BLaER1 treated with 17β-estradiol and CSF1 and Interleukin-3, amounts not matched to agents 10 nM and 100 nM (cell line): ENCODE measurements around the gene RPL5.

Source experiments
- H3K27ac ChIP-seq, 11 experiments: shearing (Covaris generic); formaldehyde crosslinking; 2 replicates each; pipeline ENCODE4 v1.8.1; 2022
- H3K27me3 ChIP-seq, 11 experiments: shearing (Covaris generic); formaldehyde crosslinking; 2 replicates each; pipeline ENCODE4 v1.8.1; 2022
- H3K36me3 ChIP-seq, 11 experiments: shearing (Covaris generic); formaldehyde crosslinking; 2 replicates each; pipeline ENCODE4 v1.8.1; 2022
- H3K4me1 ChIP-seq, 10 experiments: shearing (Covaris generic); formaldehyde crosslinking; 2 replicates each; pipeline ENCODE4 v1.8.1; 2022
- H3K4me2 ChIP-seq, 11 experiments: shearing (Covaris generic); formaldehyde crosslinking; 2 replicates each; pipeline ENCODE4 v1.8.1; 2022
- H3K4me3 ChIP-seq, 10 experiments: shearing (Covaris generic); formaldehyde crosslinking; 2 replicates each; pipeline ENCODE4 v1.8.1; 2022
- H3K9ac ChIP-seq, 11 experiments: shearing (Covaris generic); formaldehyde crosslinking; 2 replicates each; pipeline ENCODE4 v1.8.1; 2022
- H3K9me3 ChIP-seq, 11 experiments: shearing (Covaris generic); formaldehyde crosslinking; replicated peaks in 1 of 11; 2 replicates each; pipeline ENCODE4 v1.8.1; 2022
- H4K20me1 ChIP-seq, 11 experiments: shearing (Covaris generic); formaldehyde crosslinking; 2 replicates each; pipeline ENCODE4 v1.8.1; 2022
- Cebpa-rat ChIP-seq, 11 experiments: shearing (Covaris generic); IDR thresholded peaks; 2 replicates each; pipeline ENCODE4 v1.8.1; 2022

RPL5 gene

DNA sequence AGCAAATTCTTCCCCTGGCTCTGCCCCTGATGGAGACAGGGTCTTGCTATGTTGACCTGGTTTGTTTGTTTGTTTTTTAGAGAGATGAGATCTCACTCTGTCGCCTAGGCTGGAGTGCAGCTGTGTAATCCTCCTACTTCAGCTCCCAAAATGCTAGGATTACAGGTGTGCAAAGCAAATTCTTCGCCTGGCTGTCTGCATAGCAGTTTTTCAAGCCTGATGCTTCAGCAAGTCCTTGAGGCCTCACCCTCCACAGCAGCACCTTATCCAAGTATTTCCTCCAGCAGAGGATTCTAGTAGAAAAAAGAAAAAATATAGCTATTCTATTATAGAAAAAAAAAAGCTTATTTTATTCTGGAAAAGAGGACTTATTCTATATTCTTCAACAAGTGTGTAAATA, 15.1 kb upstream of the RPL5 start:
- no peak for TF ChIP-seq Cebpa-rat (IDR thresholded peaks at IDR 0.05)

DNA sequence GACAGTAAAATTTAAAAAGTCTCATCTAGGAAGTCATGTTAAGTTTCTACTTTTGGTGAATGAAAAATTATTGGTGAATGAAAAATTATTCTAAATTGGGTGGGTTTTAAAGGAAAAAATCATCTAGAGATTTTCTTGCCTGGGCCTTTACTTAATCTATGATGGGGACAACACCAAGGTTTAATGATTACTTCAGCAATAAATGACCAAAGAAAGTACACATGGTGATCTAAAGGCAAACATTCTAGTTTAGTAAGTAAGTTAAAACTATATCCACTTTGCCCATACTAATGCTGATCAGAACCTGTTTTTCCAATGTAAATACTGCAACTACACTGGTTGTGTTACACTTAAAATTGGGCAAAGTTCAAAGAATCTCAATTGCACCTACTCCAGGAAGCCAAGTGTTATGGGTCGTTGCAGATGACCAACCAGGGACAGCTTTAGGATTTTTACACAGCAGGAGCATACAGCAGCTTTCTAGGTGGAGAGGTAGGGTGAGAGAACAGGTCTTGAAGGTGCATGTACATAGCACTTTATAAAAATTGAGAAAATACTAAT, 14.6 kb upstream of the RPL5 start:
- TF ChIP-seq Cebpa-rat (IDR thresholded peaks at IDR 0.05) = no peak
- Histone ChIP-seq H3K4me1 (peaks cover 0 to 6% (median 0%) of the 10 kb centered on the region in 10 experiments; a peak in 2 of 20 replicates), H4K20me1 (no peaks in the 10 kb centered on the region), H3K9me3 (no peaks in the 10 kb centered on the region; a peak in 1 of 22 replicates), H3K36me3 (no peaks in the 10 kb centered on the region), H3K4me2 (no peak overlapping the region), H3K27me3 (no peaks in the 10 kb centered on the region), H3K27ac (no peak overlapping the region), H3K9ac (no peak overlapping the region), H3K4me3 (no peak overlapping the region)

More for the DNA sequence above, 15.1 kb upstream of the RPL5 start:
- no peak overlapping the region for H3K27ac ChIP-seq
- H3K9ac ChIP-seq = no peak overlapping the region
- no peaks in the 10 kb centered on the region for H4K20me1 ChIP-seq
- H3K4me3 ChIP-seq = no peak overlapping the region
- no peaks in the 10 kb centered on the region for H3K36me3 ChIP-seq
- H3K9me3 ChIP-seq = no peaks in the 10 kb centered on the region; a peak in 1 of 22 replicates
- no peak overlapping the region for H3K4me2 ChIP-seq
- peaks cover 0 to 6% (median 0%) of the 10 kb centered on the region in 10 experiments; a peak in 2 of 20 replicates for H3K4me1 ChIP-seq
- H3K27me3 ChIP-seq = no peaks in the 10 kb centered on the region

GRCh38 chr1:92817986-92818764, 13.7 kb upstream of the RPL5 start:
- Histone ChIP-seq H3K27me3 (no peaks in the 10 kb centered on the region), H4K20me1 (no peaks in the 10 kb centered on the region), H3K4me3 (no peak overlapping the region), H3K36me3 (no peaks in the 10 kb centered on the region), H3K9ac (no peak overlapping the region), H3K27ac (no peak overlapping the region), H3K4me2 (no peak overlapping the region), H3K9me3 (no peaks in the 10 kb centered on the region), H3K4me1 (peaks cover 0 to 13% (median 0%) of the 10 kb centered on the region in 10 experiments; a peak in 3 of 20 replicates)
- no peak for TF ChIP-seq Cebpa-rat (IDR thresholded peaks at IDR 0.05)

- Histone ChIP-seq H3K36me3 (no peaks in the 10 kb centered on the region), H3K4me3 (no peak overlapping the region), H3K27ac (no peak overlapping the region), H3K4me1 (peaks cover 0 to 13% (median 0%) of the 10 kb centered on the region in 10 experiments; a peak in 3 of 20 replicates), H3K9ac (no peak overlapping the region), H4K20me1 (no peaks in the 10 kb centered on the region), H3K27me3 (no peaks in the 10 kb centered on the region), H3K9me3 (no peaks in the 10 kb centered on the region), H3K4me2 (no peak overlapping the region)
- TF ChIP-seq Cebpa-rat (IDR thresholded peaks at IDR 0.05) = no peak
Measured at GRCh38 chr1:92820024-92820423, 11.8 kb upstream of the RPL5 start.

DNA sequence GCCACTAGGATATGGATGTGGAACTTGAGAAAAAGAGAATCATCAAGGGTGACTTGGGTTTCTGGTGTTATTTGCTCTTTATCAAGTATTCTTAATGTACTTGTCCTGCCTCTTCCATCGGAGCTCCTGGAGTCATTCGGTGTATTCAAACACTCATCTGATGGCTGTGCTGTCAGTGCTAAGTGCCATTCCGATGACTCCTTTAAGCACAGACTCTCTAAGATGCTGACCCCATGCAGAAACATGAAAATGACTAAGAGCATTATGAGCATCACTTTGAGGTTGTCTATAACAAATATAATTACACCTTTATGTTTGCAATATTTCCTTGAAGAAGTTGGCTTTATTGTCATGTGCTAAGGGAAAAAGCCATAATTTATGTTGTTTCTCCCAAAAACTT, 11.3 kb upstream of the RPL5 start:
- Histone ChIP-seq H3K27ac (no peak overlapping the region), H3K4me2 (no peak overlapping the region), H3K4me1 (peaks cover 0 to 13% (median 0%) of the 10 kb centered on the region in 10 experiments; a peak in 3 of 20 replicates), H3K9me3 (no peaks in the 10 kb centered on the region), H3K36me3 (no peaks in the 10 kb centered on the region), H4K20me1 (no peaks in the 10 kb centered on the region), H3K9ac (no peak overlapping the region), H3K27me3 (no peaks in the 10 kb centered on the region), H3K4me3 (no peak overlapping the region)
- TF ChIP-seq Cebpa-rat (IDR thresholded peaks at IDR 0.05) = no peak

DNA sequence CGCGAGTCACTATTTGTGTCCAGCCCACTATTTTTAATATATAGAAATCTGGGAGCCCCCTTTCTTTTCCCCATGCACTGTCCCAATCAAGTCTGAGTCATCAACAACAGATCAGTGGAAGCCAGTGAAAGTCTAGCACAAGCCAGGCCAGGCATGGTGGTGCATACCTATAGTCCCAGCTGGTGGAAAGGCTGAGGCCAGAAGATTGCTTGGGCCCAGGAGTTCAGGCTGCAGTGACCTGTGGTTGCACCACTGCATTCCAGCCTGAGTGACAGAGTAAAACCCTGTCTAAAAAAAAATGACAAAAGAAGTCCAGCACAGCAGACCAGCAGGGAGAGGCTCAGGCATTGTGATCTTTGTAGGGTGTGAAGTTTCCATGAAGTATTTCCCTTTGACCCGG, 9.0 kb upstream of the RPL5 start:
- no peak overlapping the region; a peak in 1 of 22 replicates for H3K9ac ChIP-seq
- H4K20me1 ChIP-seq = no peaks in the 10 kb centered on the region
- H3K4me1 ChIP-seq = peaks cover 0 to 7% (median 0%) of the 10 kb centered on the region in 10 experiments; a peak in 1 of 20 replicates
- H3K27me3 ChIP-seq = no peaks in the 10 kb centered on the region
- H3K27ac ChIP-seq = no peak overlapping the region
- H3K4me2 ChIP-seq = peak overlapping the region in 1 of 11 experiments; percentile 23; a peak in 1 of 22 replicates
- no peaks in the 10 kb centered on the region for H3K9me3 ChIP-seq
- no peak overlapping the region for H3K4me3 ChIP-seq
- no peaks in the 10 kb centered on the region for H3K36me3 ChIP-seq
- no peak for TF ChIP-seq Cebpa-rat (IDR thresholded peaks at IDR 0.05)

GRCh38 chr1:92826792-92827191, 5.0 kb upstream of the RPL5 start:
- Histone ChIP-seq H3K4me2 (no peak overlapping the region), H4K20me1 (no peaks in the 10 kb centered on the region), H3K9ac (no peak overlapping the region), H3K9me3 (no peaks in the 10 kb centered on the region), H3K4me3 (no peak overlapping the region), H3K4me1 (peaks cover 0 to 11% (median 2%) of the 10 kb centered on the region in 10 experiments; a peak in 3 of 20 replicates), H3K27ac (no peak overlapping the region), H3K27me3 (no peaks in the 10 kb centered on the region), H3K36me3 (no peaks in the 10 kb centered on the region)
- TF ChIP-seq Cebpa-rat (IDR thresholded peaks at IDR 0.05) = no peak

DNA sequence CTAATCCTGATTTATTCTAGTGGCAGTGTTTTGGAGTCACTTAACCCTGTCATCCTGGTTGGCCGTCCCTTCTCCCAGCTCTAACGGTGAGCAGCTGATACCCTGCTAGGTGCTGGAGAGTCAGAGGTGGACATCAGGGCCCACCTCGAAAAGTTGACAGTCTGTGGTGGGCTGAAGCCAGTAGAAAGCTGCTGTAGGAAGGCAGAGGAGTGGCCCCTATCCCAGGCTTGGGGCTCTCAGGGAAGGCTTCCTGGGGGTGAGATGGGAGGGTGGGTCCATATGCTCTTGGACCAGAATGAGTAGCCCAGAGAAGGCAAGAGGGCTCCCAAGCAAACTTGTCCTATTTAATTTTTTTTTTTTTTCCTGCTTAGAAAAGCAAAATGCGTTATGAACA, 475 bp upstream of the RPL5 start:
- Histone ChIP-seq H4K20me1 (peaks cover 40 to 44% (median 41%) of the 10 kb centered on the region in 11 experiments), H3K4me1 (peaks cover 26 to 35% (median 32%) of the 10 kb centered on the region in 10 experiments), H3K27me3 (no peaks in the 10 kb centered on the region), H3K36me3 (peaks cover 29 to 40% (median 36%) of the 10 kb centered on the region in 11 experiments), H3K4me3 (peak overlapping the region in 2 of 10 experiments; percentile 94 to 96; a peak in 2 of 20 replicates), H3K4me2 (peak overlapping the region; percentile 15 to 57 (median 40); a peak in 16 of 22 replicates), H3K9me3 (no peaks in the 10 kb centered on the region), H3K9ac (peak overlapping the region in 3 of 11 experiments; percentile 15 to 99 (median 97); a peak in 5 of 22 replicates), H3K27ac (peak overlapping the region in 4 of 11 experiments; percentile 11 to 98 (median 29); a peak in 5 of 22 replicates)
- TF ChIP-seq Cebpa-rat (IDR thresholded peaks at IDR 0.05) = no peak

DNA sequence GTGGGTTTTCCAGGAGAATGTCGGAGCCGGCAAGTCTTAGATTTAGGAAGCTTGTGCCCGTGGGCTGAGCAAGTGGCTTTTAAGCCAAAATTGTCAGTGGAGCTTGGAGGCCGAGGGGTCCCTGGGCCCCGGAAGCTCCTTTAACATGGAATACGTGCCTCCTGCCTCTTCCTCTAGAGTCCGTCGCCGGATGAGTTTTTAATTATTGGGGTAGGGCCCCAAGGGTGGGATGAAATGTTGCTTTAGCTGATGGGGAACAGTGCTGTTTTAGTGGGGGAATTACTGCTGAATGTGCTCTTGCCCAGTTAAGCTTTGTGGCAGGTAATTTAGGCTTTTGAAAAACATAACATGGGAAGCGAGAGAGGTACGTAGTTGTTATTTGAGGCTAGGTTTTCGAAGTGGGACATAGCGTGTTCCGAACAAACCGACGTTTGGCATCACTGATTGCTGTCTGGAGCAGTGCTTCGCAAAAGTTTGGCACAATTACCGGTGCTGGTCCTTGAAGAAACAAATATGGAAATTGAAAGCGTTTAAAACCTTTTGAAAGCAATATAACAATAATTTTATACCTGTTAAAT, 786 bp downstream of the RPL5 start:
- H3K27me3 ChIP-seq = no peaks in the 10 kb centered on the region
- H3K9me3 ChIP-seq = no peaks in the 10 kb centered on the region
- H3K9ac ChIP-seq = peak overlapping the region; percentile 91 to 100 (median 99)
- peaks cover 52 to 56% (median 54%) of the 10 kb centered on the region in 11 experiments for H4K20me1 ChIP-seq
- H3K4me3 ChIP-seq = peak overlapping the region; percentile 87 to 99 (median 96)
- peaks cover 42 to 53% (median 49%) of the 10 kb centered on the region in 11 experiments for H3K36me3 ChIP-seq
- peaks cover 31 to 48% (median 38%) of the 10 kb centered on the region in 10 experiments for H3K4me1 ChIP-seq
- H3K4me2 ChIP-seq = peak overlapping the region; percentile 80 to 95 (median 90)
- H3K27ac ChIP-seq = peak overlapping the region; percentile 90 to 98 (median 97)
- TF ChIP-seq Cebpa-rat (IDR thresholded peaks at IDR 0.05) = no peak
